Measurements from ENCODE around the gene GPRC5A. TPM values are rescaled to one million over a fixed set of nuclear protein-coding genes. Genes with fewer than 3 reads are reported as not detected.

The GPRC5A gene
- total RNA-seq, 1 donor from 2014 or later = 27.3 TPM

GRCh38 chr12:12903642-12904609, 12.6 kb downstream of the GPRC5A start:
- Mint-ChIP-seq H3K27me3 (ENCODE audit: unreplicated experiment) (no peaks in the 10 kb centered on the region), H3K9me3 (ENCODE audit: unreplicated experiment) (no peaks in the 10 kb centered on the region), H3K36me3 (ENCODE audit: unreplicated experiment) (peaks cover 14% of the 10 kb centered on the region), H3K4me3 (ENCODE audit: unreplicated experiment) (no peak overlapping the region), H3K27ac (ENCODE audit: unreplicated experiment) (no peak overlapping the region), H3K4me1 (ENCODE audit: unreplicated experiment) (peaks cover 32% of the 10 kb centered on the region)
- TF ChIP-seq, protein P1, sequence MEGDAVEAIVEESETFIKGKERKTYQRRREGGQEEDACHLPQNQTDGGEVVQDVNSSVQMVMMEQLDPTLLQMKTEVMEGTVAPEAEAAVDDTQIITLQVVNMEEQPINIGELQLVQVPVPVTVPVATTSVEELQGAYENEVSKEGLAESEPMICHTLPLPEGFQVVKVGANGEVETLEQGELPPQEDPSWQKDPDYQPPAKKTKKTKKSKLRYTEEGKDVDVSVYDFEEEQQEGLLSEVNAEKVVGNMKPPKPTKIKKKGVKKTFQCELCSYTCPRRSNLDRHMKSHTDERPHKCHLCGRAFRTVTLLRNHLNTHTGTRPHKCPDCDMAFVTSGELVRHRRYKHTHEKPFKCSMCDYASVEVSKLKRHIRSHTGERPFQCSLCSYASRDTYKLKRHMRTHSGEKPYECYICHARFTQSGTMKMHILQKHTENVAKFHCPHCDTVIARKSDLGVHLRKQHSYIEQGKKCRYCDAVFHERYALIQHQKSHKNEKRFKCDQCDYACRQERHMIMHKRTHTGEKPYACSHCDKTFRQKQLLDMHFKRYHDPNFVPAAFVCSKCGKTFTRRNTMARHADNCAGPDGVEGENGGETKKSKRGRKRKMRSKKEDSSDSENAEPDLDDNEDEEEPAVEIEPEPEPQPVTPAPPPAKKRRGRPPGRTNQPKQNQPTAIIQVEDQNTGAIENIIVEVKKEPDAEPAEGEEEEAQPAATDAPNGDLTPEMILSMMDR (IDR thresholded peaks at IDR 0.05) = no peak
- DNase-seq (ENCODE audit: extremely low spot score, unreplicated experiment) = no peak

- Mint-ChIP-seq H3K27ac (ENCODE audit: unreplicated experiment) (no peak overlapping the region), H3K9me3 (ENCODE audit: unreplicated experiment) (no peaks in the 10 kb centered on the region), H3K4me3 (ENCODE audit: unreplicated experiment) (no peak overlapping the region), H3K36me3 (ENCODE audit: unreplicated experiment) (peaks cover 28% of the 10 kb centered on the region), H3K27me3 (ENCODE audit: unreplicated experiment) (no peaks in the 10 kb centered on the region), H3K4me1 (ENCODE audit: unreplicated experiment) (peaks cover 8% of the 10 kb centered on the region)
- DNase-seq (ENCODE audit: extremely low spot score, unreplicated experiment) = no peak
- TF ChIP-seq, protein P1 (IDR thresholded peaks at IDR 0.05) = no peak
These were observed 16.2 kb downstream of the GPRC5A start for GRCh38 chr12:12907552-12907951.

- Mint-ChIP-seq H3K36me3 (ENCODE audit: unreplicated experiment) (peaks cover 34% of the 10 kb centered on the region), H3K27ac (ENCODE audit: unreplicated experiment) (no peak overlapping the region), H3K4me3 (ENCODE audit: unreplicated experiment) (no peak overlapping the region), H3K4me1 (ENCODE audit: unreplicated experiment) (peaks cover 8% of the 10 kb centered on the region), H3K9me3 (ENCODE audit: unreplicated experiment) (no peaks in the 10 kb centered on the region), H3K27me3 (ENCODE audit: unreplicated experiment) (no peaks in the 10 kb centered on the region)
- TF ChIP-seq, protein P1 (IDR thresholded peaks at IDR 0.05) = no peak
- DNase-seq (ENCODE audit: extremely low spot score, unreplicated experiment) = no peak
These were observed 16.9 kb downstream of the GPRC5A start for GRCh38 chr12:12908252-12908651.

GRCh38 chr12:12908711-12909110, 17.3 kb downstream of the GPRC5A start:
- TF ChIP-seq, protein P1 (IDR thresholded peaks at IDR 0.05) = no peak
- no peak overlapping the region for H3K4me3 Mint-ChIP-seq (ENCODE audit: unreplicated experiment)
- DNase-seq (ENCODE audit: extremely low spot score, unreplicated experiment) = no peak
- H3K9me3 Mint-ChIP-seq (ENCODE audit: unreplicated experiment) = no peaks in the 10 kb centered on the region
- peaks cover 8% of the 10 kb centered on the region for H3K4me1 Mint-ChIP-seq (ENCODE audit: unreplicated experiment)
- H3K36me3 Mint-ChIP-seq (ENCODE audit: unreplicated experiment) = peaks cover 38% of the 10 kb centered on the region
- H3K27me3 Mint-ChIP-seq (ENCODE audit: unreplicated experiment) = no peaks in the 10 kb centered on the region
- no peak overlapping the region for H3K27ac Mint-ChIP-seq (ENCODE audit: unreplicated experiment)

DNA sequence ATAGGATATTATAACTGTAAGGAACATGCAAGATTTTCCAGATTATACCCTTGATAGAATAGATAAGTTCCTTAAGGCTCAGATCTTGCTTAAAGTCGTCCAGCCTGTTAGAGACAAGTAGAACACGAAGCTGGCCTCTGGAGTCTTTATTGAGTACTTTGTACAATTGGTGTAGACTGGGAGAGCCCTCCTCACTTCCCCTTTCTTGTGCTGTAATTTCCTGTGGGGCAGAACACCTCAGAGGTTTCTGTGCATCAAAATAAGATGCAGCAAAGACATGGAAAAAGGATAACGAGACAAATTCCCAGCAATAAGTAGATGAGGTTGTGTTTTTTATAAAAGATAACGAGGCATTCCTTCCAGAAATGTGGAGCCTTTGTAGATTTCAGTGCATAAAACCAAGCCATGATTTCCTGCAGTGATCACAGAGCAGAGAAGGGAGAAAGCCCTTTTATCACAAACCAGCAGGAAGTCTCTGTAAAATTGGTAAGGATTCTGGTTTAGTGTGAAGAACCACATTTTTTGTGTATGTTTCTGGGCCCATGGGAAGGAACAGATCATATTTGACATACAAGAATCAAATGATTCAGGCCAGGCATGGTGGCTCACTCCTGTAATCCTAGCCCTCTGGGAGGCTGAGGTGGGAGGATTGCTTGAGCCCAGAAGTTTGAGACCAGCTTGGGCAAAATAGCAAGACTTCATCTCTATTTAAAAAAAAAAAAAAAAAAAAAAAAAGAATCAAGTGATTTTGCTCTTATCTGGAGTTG, 18.0 kb downstream of the GPRC5A start:
- Mint-ChIP-seq H3K4me1 (ENCODE audit: unreplicated experiment) (peaks cover 8% of the 10 kb centered on the region), H3K4me3 (ENCODE audit: unreplicated experiment) (no peak overlapping the region), H3K9me3 (ENCODE audit: unreplicated experiment) (no peaks in the 10 kb centered on the region), H3K27ac (ENCODE audit: unreplicated experiment) (no peak overlapping the region), H3K36me3 (ENCODE audit: unreplicated experiment) (peaks cover 38% of the 10 kb centered on the region), H3K27me3 (ENCODE audit: unreplicated experiment) (no peaks in the 10 kb centered on the region)
- no peak for DNase-seq (ENCODE audit: extremely low spot score, unreplicated experiment)
- TF ChIP-seq, protein P1 (IDR thresholded peaks at IDR 0.05) = no peak

All from osteocyte (in vitro differentiated cells).